GM18909 (cell line): Measurements from ENCODE around the gene TADA2A.

Experiments used
- ATAC-seq: cut with Tn5 transposase; IDR thresholded peaks from one replicate; pipeline ENCODE4 v1.9.1; 2021; ENCODE audit warnings: mild to moderate bottlenecking; ENCODE audit not compliant: unreplicated experiment, poor library complexity

Gene TADA2A

DNA sequence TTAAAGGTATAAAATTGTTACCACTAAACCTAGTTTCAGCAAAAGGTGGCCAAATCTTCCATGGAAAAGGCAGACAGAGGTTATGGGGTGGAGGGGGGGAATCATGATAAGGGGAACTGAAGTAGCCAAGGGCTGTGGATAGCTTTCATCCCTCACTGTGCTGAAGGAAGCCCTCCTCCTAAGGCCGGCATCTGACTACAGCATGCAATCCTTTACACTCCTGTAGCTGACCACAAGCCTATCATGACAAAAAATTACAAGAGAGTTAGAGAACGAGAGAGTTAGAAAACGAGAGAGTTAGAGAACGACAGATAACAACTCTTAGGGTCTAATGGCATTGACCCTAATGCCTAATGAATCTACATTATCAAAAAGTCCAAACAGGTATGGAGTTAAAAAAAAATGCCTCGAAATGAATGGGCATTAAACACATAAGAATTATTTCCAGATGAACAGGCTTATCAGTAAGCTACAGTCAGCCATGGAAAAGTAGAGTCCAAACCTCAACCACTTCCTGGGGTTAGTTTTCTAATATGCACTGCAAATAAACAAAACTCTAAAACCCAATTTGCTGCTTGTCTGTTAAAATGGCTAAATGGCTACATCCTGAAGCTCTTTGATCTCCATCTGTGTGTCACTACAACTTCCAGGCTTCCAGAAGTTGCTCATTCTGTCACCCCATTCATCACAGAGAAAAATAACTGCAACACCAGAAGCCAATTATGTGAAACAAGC lies 112.7 kb downstream of the TADA2A start:
- ATAC-seq, result no peak

DNA sequence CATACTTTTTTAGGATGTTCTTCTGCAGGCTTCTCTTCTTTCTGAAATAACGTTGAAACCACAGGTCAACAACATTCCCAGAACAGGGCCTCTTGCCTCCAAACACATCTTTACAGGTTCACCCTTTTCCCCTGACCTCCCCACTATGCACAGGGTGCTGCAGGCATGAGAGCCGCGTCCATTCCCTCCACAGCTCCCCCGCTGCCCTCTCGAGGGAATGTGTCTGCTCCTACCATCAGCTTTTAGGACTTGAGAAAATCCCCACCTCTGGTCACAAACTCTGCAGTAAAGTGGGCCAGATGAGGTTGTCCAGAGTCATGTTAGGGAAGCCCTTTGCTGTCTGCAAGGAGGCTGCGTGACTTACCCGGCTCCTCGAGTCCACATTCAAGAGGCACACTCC lies 113.5 kb downstream of the TADA2A start:
- no peak for ATAC-seq

DNA sequence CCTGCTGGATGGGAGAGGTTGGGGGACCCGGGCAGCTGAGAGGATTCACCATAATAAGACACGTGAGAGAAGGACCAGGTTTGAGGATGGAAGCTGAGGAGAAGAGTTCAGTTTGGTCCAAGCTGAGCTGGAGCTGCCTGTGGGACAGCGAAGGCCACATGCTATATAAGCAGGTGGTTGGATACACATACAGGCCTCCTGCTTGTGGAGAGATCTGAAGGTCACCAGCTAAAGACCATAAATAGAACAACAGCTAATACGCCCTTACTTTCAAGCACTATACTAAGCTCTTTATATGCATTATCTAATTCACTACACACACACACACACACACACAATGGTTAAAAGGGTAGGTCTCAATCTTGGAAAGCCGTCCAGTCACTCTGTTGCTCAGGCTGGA lies 115.1 kb downstream of the TADA2A start:
- ATAC-seq, result no peak

DNA sequence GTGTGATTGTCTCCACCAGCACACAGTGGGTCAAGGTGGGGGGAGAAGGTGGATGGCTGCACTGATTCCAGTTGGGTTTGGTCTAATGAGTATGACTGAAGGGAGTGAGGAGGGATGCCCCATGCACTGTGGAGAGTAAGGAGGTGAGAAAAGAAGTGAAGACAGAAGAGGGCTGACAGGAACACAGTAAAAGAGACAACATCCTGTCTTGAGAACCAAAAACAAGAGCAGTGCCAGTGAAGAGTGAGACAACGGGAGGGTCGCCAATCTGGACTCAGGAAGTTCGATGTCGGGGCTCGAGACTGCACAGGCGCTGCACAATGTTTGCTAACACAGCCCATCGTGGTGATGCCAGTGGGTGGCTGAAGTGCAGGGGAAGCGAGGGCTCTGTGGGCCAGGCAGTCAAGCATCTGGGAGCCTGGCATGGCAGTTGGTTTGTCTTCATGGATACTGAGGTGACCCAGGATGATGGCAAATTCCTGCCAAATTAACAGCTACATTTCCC lies 117.1 kb downstream of the TADA2A start:
- ATAC-seq, result no peak

DNA sequence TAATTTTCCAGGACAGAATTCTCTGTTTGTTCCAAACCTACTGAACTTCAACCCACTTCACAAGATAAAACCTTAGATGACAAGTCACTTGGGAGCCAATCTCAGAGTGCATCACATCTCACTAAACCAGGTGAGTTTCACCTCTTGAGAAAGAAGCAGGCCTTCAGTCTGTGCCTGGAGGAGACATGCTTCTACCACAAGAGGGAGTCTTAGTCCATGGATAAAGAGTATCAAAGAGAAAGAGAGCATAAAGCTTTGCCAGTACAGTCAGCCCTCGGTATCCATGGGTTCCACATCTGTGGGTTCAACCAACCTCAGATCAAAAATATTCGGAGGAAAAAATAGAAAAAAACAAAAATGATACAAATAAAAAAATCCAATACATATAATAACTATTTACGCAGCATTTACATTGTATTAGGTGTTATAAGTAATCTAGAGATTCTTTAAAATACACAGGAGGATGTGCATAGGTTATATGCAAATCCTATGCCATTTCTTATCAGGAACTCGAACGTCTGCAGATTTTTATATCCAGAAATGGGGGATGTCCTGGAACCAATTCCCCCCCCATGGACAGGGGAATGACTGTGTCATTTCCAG lies 120.7 kb downstream of the TADA2A start:
- ATAC-seq, result no peak
